Activated T-helper 9 cell treated with anti-CD3 and anti-CD28 coated beads, Interleukin-2, amount 50 U/mL, for 16 hours (primary cell): ENCODE results near the gene TM7SF2.

Experiments
- DNase-seq: peaks from one replicate; pipeline ENCODE4 v3.0.0-alpha.2; 2020; ENCODE audit warnings: low read depth

TM7SF2 gene

GRCh38 chr11:65157336-65157735 lies 45.7 kb downstream of the TM7SF2 start:
- DNase-seq: no peak

GRCh38 chr11:65159012-65159411 lies 47.3 kb downstream of the TM7SF2 start:
- DNase-seq: no peak

DNA sequence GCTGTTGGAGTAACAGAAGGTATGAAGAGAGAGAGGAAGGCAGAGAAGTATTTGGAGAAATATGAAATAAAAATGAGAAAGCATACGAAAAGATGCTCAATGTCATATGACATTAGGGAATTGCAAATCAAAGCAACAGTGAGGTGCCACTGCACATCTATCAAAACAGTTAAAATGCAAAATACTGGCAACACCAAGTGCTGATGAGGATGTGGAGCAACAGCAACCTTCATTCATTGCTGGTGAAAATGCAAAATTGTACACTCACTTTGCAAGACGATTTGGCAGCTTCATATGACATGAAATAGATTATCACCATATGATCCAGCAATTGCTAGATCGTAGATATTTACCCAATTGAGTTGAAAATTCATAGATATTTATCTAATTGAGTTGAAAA lies 49.0 kb downstream of the TM7SF2 start:
- DNase-seq: no peak

DNA sequence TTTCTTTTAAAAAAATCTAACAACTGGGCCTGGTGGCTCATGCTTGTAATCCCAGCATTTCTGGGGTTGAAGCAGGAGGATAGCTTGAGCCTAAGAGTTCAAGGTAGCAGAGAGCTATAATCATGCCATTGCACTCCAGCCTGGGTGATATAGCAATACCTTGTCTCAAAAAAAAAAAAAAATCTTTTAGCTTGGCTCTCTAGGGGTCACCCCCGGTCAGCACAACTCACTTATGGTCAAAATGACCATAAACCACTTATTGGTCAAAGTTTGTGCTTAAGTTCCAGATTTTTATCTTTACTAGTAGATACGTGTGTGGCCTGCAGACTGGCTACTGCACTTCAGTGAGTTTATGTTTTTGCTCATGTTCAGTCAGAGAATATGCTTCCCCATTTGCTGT lies 52.0 kb downstream of the TM7SF2 start:
- no peak for DNase-seq
